HG03378 (cell line): ENCODE measurements around the gene LPIN3.
"Not testable (repeated sequence)": the region's sequence is repeated elsewhere in the genome, so short reads cannot be mapped to it uniquely, and the experiment has no call there.

Experiments
- ATAC-seq: cut with Tn5 transposase; IDR thresholded peaks from one replicate; pipeline ENCODE4 v1.9.1; 2021; ENCODE audit warnings: mild to moderate bottlenecking, moderate library complexity; ENCODE audit not compliant: unreplicated experiment

LPIN3 gene

GRCh38 chr20:41340327-41341055 is at the start of gene LPIN3:
LPIN3 (plus strand) TSS chr20:41340821; CDS start chr20:41345804, 4,983 bp downstream.
- peak; percentile 15 for ATAC-seq

GRCh38 chr20:41293269-41294037 is 47.2 kb upstream of the LPIN3 start:
- ATAC-seq, result no peak

- ATAC-seq, result no peak
Measured at GRCh38 chr20:41299899-41300298, 40.7 kb upstream of the LPIN3 start.

- no peak for ATAC-seq
Measured at GRCh38 chr20:41300383-41300782, 40.2 kb upstream of the LPIN3 start.

- no peak for ATAC-seq
Measured at GRCh38 chr20:41300886-41301285, 39.7 kb upstream of the LPIN3 start.

- ATAC-seq, result no peak
Measured at GRCh38 chr20:41304002-41304401, 36.6 kb upstream of the LPIN3 start.

- ATAC-seq, result no peak
Measured at GRCh38 chr20:41304424-41305079, 36.1 kb upstream of the LPIN3 start.

GRCh38 chr20:41306061-41306727 is 34.4 kb upstream of the LPIN3 start:
- peak; percentile 82 for ATAC-seq

GRCh38 chr20:41307021-41307420 is 33.6 kb upstream of the LPIN3 start:
- no peak for ATAC-seq

GRCh38 chr20:41308290-41308711 is 32.3 kb upstream of the LPIN3 start:
- no peak for ATAC-seq

- no peak for ATAC-seq
Measured at GRCh38 chr20:41308726-41309413, 31.8 kb upstream of the LPIN3 start.

- ATAC-seq, result no peak
Measured at GRCh38 chr20:41309817-41310216, 30.8 kb upstream of the LPIN3 start.

- not testable (repeated sequence) for ATAC-seq
Measured at GRCh38 chr20:41312009-41312408, 28.6 kb upstream of the LPIN3 start.

- no peak for ATAC-seq
Measured at GRCh38 chr20:41314386-41314785, 26.2 kb upstream of the LPIN3 start.

- no peak for ATAC-seq
Measured at GRCh38 chr20:41316051-41316450, 24.6 kb upstream of the LPIN3 start.

GRCh38 chr20:41316602-41317545 is 23.7 kb upstream of the LPIN3 start:
- ATAC-seq, result peak; percentile 47

GRCh38 chr20:41317546-41318270 is 22.9 kb upstream of the LPIN3 start, which contains the start of gene ZHX3:
ZHX3 (minus strand) TSS chr20:41317731; CDS start chr20:41204916, 112,815 bp downstream.
- peak; percentile 74 for ATAC-seq

GRCh38 chr20:41318271-41318649 is 22.4 kb upstream of the LPIN3 start:
- ATAC-seq, result no peak

GRCh38 chr20:41320441-41320840 is 20.2 kb upstream of the LPIN3 start:
- ATAC-seq, result no peak
